Globus pallidus (tissue), 1 donor: Measurements from ENCODE around the gene CCDC126.
A peak's percentile ranks its signal among the peaks of the same experiment; 100 is the strongest.
"Not testable (repeated sequence)": the region's sequence is repeated elsewhere in the genome, so short reads cannot be mapped to it uniquely, and the experiment has no call there.

Source experiments
- DNase-seq: peaks from one replicate; pipeline ENCODE4 v3.0.0-alpha.2; 2015; ENCODE audit warnings: low spot score

Gene CCDC126, protein sequence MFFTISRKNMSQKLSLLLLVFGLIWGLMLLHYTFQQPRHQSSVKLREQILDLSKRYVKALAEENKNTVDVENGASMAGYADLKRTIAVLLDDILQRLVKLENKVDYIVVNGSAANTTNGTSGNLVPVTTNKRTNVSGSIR

DNA sequence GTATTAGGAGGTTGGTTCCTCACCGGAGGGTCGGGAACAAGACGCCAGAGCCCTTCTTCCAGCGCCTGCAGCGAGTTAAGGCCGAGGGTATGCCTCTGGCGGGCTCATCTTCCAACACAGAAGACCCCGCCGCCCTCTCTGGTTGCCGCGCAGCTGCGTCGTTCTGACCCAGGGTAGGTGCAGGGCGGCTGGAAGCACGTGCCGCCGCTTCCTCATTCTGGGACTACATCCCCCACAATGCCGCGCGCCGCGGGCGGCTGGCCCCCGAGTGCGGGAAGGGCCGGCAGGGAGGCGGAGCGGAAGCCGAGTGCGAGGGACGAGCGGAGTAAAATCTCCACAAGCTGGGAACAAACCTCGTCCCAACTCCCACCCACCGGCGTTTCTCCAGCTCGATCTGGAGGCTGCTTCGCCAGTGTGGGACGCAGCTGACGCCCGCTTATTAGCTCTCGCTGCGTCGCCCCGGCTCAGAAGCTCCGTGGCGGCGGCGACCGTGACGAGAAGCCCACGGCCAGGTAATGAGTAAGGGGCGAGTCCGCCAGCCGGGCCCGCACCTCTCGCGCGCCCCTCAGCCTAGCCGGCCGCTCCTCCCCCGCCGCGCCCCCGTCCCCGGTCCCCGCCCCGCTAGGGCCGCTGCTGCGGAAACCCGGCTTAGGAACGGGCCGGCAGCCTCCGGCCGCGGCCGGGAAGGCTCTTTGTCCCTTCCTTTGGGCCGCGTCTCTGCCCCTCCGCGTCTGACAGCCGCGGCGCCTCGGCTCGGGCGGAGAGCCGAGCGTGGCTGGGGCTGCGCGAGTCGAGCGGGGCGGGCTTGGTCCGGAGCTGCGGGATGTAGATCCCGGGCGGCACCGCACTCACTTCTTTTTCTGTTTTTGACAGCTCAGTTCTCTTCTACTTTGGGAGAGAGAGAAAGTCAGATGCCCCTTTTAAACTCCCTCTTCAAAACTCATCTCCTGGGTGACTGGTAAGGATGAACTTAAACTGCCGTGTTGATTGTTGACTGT is at the start of gene CCDC126:
TSS of gene CCDC126 (plus strand) at position 289 of the 998 bp plus-strand sequence. CDS start 13,934 bp downstream, outside the sequence.
- DNase-seq: peak; percentile 85

DNA sequence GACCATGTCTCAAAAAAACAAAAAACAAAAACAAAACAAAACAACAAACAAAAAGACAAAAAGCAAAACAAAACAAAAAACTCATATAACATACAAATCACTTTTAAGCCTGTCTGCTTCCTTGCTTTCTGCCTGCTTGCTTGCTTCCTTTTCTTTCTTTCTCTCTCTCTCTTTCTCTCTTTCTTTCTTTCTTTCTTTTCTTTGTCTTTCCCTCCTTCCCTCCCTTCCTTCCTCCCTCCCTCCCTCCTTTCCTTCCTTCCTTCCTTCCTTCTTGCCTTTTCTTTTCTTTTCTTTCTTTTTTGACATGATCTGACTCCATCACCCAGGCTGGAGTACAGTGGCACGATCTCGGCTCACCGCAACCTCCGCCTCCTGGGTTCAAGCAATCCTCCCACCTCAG is 49.5 kb upstream of the CCDC126 start:
- no peak for DNase-seq

DNA sequence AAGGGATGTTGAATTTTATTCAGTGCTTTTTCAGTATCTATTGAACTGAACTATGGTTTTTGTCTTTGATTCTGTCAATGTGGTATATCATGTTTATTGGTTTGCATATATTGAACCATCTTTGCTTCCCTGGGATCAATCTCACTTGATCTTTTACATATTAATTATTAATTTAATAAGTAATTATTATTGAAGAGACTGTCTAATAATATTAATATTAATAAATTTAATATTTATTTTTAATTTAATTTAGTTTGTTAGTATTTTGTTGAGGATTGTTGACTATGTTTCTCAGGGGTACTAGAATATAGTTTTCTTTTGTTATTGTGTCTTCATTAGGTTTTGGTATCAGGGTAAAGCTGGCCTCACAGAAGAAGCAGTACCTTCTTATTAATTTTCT is 38.9 kb upstream of the CCDC126 start:
- no peak for DNase-seq

GRCh38 chr7:23570592-23571200 is 26.5 kb upstream of the CCDC126 start:
- peak; percentile 77 for DNase-seq

- DNase-seq: not testable (repeated sequence)
Observed at GRCh38 chr7:23581975-23582374, 15.2 kb upstream of the CCDC126 start.

DNA sequence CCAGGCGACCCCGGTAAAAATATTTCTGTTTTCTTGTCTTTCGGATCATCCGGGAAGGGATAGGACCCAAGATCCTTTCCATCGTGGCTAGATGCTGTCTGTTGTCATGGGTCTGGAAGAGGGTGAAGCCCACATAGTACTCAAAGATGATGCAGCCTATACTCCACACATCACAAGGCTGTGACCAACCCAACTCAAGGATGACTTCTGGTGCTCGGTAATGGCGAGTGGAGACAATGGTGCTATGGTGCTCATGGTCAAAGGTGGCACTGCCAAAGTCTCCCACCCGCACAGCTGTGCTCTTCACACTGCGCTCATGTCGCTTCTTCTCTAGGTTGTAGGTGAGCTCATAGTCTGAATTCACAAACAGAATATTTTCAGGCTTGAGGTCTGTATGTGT is 11.9 kb upstream of the CCDC126 start:
- DNase-seq: not testable (repeated sequence)

DNA sequence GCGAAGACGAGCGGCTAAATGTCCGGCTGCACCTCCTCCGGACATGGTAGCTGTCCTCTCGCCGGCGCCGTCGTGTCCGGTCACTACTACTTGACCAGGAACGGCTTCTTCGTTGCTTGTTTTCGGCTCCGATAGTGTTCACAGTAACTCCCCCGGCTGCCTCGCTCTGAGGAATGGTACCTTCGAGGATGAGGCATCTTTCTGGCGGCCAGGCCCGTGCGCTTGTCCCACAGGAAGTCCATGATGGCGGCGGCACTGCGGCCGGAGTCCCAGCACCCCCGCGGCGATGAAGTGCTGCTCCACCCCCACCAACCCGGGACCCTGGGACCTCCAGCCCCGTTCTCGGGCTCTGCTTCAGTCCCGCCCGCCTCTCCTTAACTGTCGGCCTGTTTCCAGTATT is 11.0 kb upstream of the CCDC126 start:
- no peak for DNase-seq

GRCh38 chr7:23590529-23590928 is 6.7 kb upstream of the CCDC126 start:
- no peak for DNase-seq

DNA sequence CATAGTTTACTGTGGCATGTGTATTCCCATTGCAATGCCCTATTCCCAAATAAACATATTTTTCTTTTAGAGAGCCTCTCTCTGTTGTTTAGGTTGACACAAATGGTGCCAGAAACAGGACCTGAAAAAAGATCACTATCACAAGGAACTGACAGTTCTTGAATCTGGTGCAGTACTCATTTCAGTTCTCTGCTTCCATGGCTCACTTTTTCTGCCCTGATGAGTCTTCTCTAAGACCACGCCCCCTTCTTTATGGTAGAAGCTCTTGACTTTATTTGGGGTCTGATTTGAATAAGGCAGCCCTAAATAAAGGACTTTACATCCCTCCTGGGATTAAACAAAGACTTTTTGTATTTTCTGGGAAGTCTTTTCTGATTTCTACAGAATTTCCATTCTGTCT is 3.5 kb upstream of the CCDC126 start:
- no peak for DNase-seq

DNA sequence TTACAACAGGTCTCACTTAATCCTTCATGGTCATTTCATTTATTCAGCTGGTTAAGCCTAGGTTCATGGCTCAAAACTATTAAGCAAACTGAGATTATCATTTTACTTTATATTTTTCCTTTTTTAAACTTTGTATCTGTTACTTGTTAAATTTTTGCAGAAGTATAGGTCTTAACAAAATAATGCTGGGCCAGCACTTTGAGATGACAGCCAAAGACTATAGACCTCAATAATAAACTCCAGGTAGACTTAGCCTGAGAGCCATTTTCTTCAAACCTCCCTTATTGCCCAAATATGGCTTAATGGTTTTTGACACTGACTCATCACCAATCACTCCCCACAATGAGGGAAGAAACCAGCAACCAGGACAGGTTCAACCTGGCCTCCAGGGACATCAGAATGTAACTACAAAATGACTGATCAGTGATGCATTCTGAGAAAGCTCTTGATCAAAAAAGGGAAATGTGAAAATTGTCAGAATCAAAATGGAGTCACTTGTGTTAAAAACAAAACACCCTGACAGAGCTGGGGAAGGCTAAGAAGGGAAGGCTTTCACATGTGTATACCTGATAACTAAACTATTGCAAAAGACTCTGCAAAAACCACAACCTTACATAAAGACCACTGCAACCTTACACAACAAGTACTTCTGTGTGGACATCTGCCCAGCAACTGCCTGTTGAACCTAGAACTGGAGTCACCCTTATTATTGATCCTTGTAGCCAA is 2.1 kb upstream of the CCDC126 start:
- no peak for DNase-seq

DNA sequence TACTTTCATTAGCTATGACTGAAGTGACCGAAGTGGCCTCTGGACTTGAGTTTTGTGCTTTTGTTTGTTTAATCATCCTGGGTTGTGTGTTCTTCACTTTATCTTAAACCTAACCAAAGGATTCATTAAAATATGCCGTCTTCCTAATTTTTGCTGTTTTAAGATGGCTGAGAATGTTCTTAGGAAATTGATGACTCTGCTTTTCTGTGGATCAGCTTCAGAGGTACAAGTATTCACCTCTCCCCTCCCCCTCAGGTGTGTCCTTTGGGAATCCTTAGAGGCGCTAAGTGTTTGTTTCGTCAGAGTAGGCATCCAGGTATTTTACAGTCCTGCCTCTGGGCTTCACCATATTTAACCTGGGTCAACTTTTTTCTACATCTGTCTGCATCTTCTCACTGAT is 1.1 kb downstream of the CCDC126 start:
- DNase-seq: no peak

GRCh38 chr7:23600236-23600635 is 3.1 kb downstream of the CCDC126 start:
- no peak for DNase-seq

DNA sequence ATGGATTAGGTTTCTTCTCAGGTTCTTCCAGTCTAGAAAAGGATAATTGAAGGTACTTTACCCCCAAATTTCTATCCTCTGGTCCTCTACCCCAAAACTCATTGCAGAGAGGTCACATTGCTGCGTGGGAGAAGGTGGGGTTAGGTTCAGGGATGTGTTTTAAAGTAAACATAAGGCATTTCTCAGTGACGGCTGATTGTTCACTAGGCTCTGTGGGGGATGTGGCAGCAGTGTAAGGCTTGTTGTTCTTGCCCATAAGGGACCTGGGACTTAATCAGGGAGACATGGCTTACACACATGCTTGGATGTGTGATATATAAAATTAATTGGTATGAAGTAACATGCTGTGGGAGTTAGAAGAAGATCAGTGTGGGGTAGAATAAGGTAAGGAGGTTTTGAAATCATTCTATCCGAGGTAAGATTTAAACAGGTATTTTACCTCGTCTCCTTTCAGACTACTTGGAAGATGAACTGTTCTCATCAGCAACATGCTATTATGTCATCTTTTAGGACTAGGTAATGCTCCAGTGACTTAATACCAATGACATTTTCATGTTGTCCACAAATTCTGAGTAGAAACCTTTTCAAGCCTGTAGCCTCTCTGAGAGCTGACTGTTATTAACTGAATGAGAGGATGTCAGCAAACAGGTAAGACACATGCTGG is 6.6 kb downstream of the CCDC126 start:
- DNase-seq: no peak

GRCh38 chr7:23604296-23604640 is 7.1 kb downstream of the CCDC126 start:
- DNase-seq: no peak

GRCh38 chr7:23607130-23607529 is 9.9 kb downstream of the CCDC126 start:
- no peak for DNase-seq

- no peak for DNase-seq
Observed at GRCh38 chr7:23607866-23608265, 10.7 kb downstream of the CCDC126 start.

DNA sequence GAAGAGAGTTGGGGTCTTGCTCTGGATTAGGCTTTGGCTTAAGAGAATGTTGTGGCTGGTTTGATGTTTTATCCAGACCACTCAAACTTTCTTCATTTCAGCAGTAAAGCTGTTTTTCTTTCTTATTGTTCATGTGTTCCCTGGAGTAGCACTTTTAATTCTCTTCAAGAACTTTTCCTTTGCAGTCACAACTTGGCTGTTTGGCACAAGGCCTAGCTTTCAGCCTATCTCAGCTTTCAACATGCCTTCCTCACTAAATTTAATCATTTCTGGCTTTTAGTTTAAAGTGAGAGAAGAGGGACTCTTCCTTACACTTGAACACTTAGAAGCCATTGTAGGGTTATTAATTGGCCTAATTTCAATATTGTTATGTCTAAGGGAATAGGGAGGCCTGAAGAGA is 18.1 kb downstream of the CCDC126 start:
- DNase-seq: no peak

- DNase-seq: no peak
Observed at GRCh38 chr7:23616593-23616992, 19.4 kb downstream of the CCDC126 start.

GRCh38 chr7:23617482-23617881 is 20.3 kb downstream of the CCDC126 start:
- DNase-seq: no peak

DNA sequence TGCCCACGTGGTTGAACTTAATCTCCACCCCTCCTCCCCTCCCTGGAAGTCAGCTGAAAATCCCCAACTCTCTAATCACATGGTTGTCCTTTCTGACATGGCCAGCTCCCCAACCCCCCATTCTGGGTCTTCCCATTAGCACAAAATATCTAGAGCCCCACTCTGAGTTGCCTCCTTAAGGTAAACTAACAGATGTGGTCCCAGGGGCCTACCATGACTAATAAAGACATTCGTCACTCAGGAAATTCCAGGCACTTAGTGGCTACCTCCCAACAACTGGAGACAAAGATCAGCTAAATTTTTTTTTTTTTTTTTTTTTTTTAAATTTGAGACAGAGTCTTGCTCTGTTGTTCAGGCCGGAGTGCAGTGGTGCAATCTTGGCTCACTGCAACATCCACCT is 21.1 kb downstream of the CCDC126 start:
- DNase-seq: no peak

GRCh38 chr7:23619141-23619540 is 22.0 kb downstream of the CCDC126 start:
- DNase-seq: no peak

- DNase-seq: no peak
Observed at GRCh38 chr7:23622506-23622925, 25.3 kb downstream of the CCDC126 start.
